GM18502 (cell line): ENCODE results near the gene KDM4B.
"Not testable (repeated sequence)": the region's sequence is repeated elsewhere in the genome, so short reads cannot be mapped to it uniquely, and the experiment has no call there.

ENCODE experiments used
- ATAC-seq: cut with Tn5 transposase; IDR thresholded peaks from one replicate; pipeline ENCODE4 v1.9.1; 2021; ENCODE audit warnings: mild to moderate bottlenecking; ENCODE audit not compliant: unreplicated experiment, poor library complexity

The KDM4B gene

GRCh38 chr19:5006821-5007220 is 37.9 kb downstream of the KDM4B start:
- no peak for ATAC-seq

GRCh38 chr19:5011476-5012238 is 42.7 kb downstream of the KDM4B start:
- ATAC-seq: no peak

- no peak for ATAC-seq
Measured at GRCh38 chr19:5012688-5013457, 44.0 kb downstream of the KDM4B start.

GRCh38 chr19:5013761-5014160 is 44.8 kb downstream of the KDM4B start:
- no peak for ATAC-seq

GRCh38 chr19:5014941-5015340 is 46.0 kb downstream of the KDM4B start:
- ATAC-seq: no peak

GRCh38 chr19:5016268-5016667 is 47.4 kb downstream of the KDM4B start:
- no peak for ATAC-seq

- ATAC-seq: no peak
Measured at GRCh38 chr19:5016781-5017180, 47.9 kb downstream of the KDM4B start.

- no peak for ATAC-seq
Measured at GRCh38 chr19:5017235-5017634, 48.3 kb downstream of the KDM4B start.

- ATAC-seq: no peak
Measured at GRCh38 chr19:5018224-5019015, 49.5 kb downstream of the KDM4B start.

GRCh38 chr19:5020368-5020767 is 51.5 kb downstream of the KDM4B start:
- ATAC-seq: no peak

- no peak for ATAC-seq
Measured at GRCh38 chr19:5021046-5021445, 52.1 kb downstream of the KDM4B start.

- ATAC-seq: no peak
Measured at GRCh38 chr19:5022066-5022860, 53.4 kb downstream of the KDM4B start.

- ATAC-seq: no peak
Measured at GRCh38 chr19:5023128-5023571, 54.2 kb downstream of the KDM4B start.

GRCh38 chr19:5024282-5024681 is 55.4 kb downstream of the KDM4B start:
- ATAC-seq: no peak

- no peak for ATAC-seq
Measured at GRCh38 chr19:5025027-5025426, 56.1 kb downstream of the KDM4B start.

- ATAC-seq: no peak
Measured at GRCh38 chr19:5026706-5027273, 57.9 kb downstream of the KDM4B start.

- no peak for ATAC-seq
Measured at GRCh38 chr19:5028229-5028886, 59.4 kb downstream of the KDM4B start.

GRCh38 chr19:5029596-5029995 is 60.7 kb downstream of the KDM4B start:
- ATAC-seq: not testable (repeated sequence)

GRCh38 chr19:5030136-5030820 is 61.4 kb downstream of the KDM4B start:
- no peak for ATAC-seq
